Neural cell (in vitro differentiated cells): ENCODE results near the gene FAM200B.
A peak's percentile ranks its signal among the peaks of the same experiment; 100 is the strongest.

Experiments
- EZH2 ChIP-seq: fragments of 200-600, 300-800 bp; shearing (Covaris generic), sonication (generic); IDR thresholded peaks from 2 replicates; pipeline ENCODE4 v1.6.1; 2014; ENCODE audit warnings: antibody characterized with exemption, low read length, borderline replicate concordance, mild to moderate bottlenecking; ENCODE audit not compliant: insufficient read depth, poor library complexity, severe bottlenecking
- POLR2AphosphoS5 ChIP-seq: IDR thresholded peaks from 2 replicates; pipeline ENCODE4 v1.6.1; 2012
- RAD21 ChIP-seq: fragments of 450-650 bp; conservative IDR thresholded peaks from 2 replicates; pipeline ENCODE4 v1.6.1; 2014; ENCODE audit warnings: antibody characterized with exemption, mild to moderate bottlenecking, moderate library complexity
- REST ChIP-seq: IDR thresholded peaks from 2 replicates; pipeline ENCODE4 v1.6.1; 2012; ENCODE audit warnings: borderline replicate concordance
- SMC3 ChIP-seq: fragments of 450-650 bp; conservative IDR thresholded peaks from 2 replicates; pipeline ENCODE4 v1.6.1; 2014; ENCODE audit warnings: antibody characterized with exemption, mild to moderate bottlenecking, moderate library complexity; ENCODE audit not compliant: poor library complexity
- TAF1 ChIP-seq: IDR thresholded peaks from 2 replicates; pipeline ENCODE4 v1.6.1; 2012; ENCODE audit warnings: low read depth
- TF ChIP-seq, protein P1 (sequence below): fragments of 450-650 bp; IDR thresholded peaks from 2 replicates; pipeline ENCODE4 v1.5.1; 2014; ENCODE audit warnings: antibody characterized with exemption, mild to moderate bottlenecking, moderate library complexity; ENCODE audit not compliant: poor library complexity, severe bottlenecking

- peak; percentile 32 for TF ChIP-seq SMC3
- TF ChIP-seq, protein P1, sequence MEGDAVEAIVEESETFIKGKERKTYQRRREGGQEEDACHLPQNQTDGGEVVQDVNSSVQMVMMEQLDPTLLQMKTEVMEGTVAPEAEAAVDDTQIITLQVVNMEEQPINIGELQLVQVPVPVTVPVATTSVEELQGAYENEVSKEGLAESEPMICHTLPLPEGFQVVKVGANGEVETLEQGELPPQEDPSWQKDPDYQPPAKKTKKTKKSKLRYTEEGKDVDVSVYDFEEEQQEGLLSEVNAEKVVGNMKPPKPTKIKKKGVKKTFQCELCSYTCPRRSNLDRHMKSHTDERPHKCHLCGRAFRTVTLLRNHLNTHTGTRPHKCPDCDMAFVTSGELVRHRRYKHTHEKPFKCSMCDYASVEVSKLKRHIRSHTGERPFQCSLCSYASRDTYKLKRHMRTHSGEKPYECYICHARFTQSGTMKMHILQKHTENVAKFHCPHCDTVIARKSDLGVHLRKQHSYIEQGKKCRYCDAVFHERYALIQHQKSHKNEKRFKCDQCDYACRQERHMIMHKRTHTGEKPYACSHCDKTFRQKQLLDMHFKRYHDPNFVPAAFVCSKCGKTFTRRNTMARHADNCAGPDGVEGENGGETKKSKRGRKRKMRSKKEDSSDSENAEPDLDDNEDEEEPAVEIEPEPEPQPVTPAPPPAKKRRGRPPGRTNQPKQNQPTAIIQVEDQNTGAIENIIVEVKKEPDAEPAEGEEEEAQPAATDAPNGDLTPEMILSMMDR, result no peak
- TF ChIP-seq REST, result peak; percentile 0
- TF ChIP-seq EZH2, result no peak
- no peak for TF ChIP-seq RAD21
- no peak for TF ChIP-seq TAF1
- no peak for TF ChIP-seq POLR2AphosphoS5
These were observed 26.9 kb upstream of the FAM200B start for GRCh38 chr4:15654593-15655222.
